IgD-negative memory B cell (primary cell): Measurements from ENCODE around the gene PDIA6. TPM values are rescaled to one million over a fixed set of nuclear protein-coding genes. Genes with fewer than 3 reads are reported as not detected.
A peak's percentile ranks its signal among the peaks of the same experiment; 100 is the strongest.
"Not testable (repeated sequence)": the region's sequence is repeated elsewhere in the genome, so short reads cannot be mapped to it uniquely, and the experiment has no call there.

Experiments
- H3K27ac Mint-ChIP-seq, 3 donors: one replicate each; pipeline ENCODE4 v1.8.0; 2020 to 2022; ENCODE audit warnings: mild to moderate bottlenecking in 3 of 3, mixed read lengths in 3 of 3, moderate library complexity in 1 of 3
- H3K27me3 Mint-ChIP-seq: one replicate; pipeline ENCODE4 v1.8.0; 2021; ENCODE audit warnings: mixed read lengths
- H3K36me3 Mint-ChIP-seq: one replicate; pipeline ENCODE4 v1.8.0; 2020; ENCODE audit warnings: mild to moderate bottlenecking, mixed read lengths
- H3K4me1 Mint-ChIP-seq, 3 donors: one replicate each; pipeline ENCODE4 v1.8.0; 2020 to 2022; ENCODE audit warnings: mixed read lengths in 3 of 3, mild to moderate bottlenecking in 1 of 3
- H3K4me3 Mint-ChIP-seq, 4 donors: one replicate each; pipeline ENCODE4 v1.8.0; 2020 to 2022; ENCODE audit warnings: mild to moderate bottlenecking in 4 of 4, mixed read lengths in 4 of 4, moderate library complexity in 3 of 4
- H3K9me3 Mint-ChIP-seq, 3 donors: one replicate each; pipeline ENCODE4 v1.8.0; 2020 to 2021; ENCODE audit warnings: mixed read lengths in 3 of 3, mild to moderate bottlenecking in 1 of 3
- polyA plus RNA-seq: library from polyadenylated mRNA; unstranded; fragments of 300-500 nt; fragmentation: Illumina TruSeq; gene quantifications from one replicate; pipeline ENCODE4 v1.2.3, GENCODE V29; 2021

PDIA6 gene
- polyA plus RNA-seq, 1 donor from 2014 or later = 135 TPM

DNA sequence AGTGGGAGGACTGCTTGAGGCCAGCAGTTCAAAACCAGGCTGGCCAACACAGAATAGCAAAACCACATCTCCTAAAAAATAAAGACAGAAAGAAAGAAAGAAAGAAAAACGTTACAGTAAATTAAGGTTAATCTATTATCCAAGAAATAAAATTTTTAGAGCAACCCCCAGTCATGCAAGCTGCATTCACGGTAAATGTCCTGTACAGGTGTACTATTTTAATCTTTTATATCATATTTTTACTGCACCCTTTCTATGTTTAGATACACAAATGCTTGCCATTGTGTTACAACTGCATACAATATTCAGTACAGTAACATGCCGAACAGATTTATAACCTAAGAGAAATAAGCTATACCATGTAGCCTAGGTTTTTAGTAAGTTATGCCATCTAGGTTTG, 6.0 kb downstream of the PDIA6 start:
- peaks cover 3% of the 10 kb centered on the region for H3K36me3 Mint-ChIP-seq
- no peaks in the 10 kb centered on the region for H3K9me3 Mint-ChIP-seq
- H3K4me3 Mint-ChIP-seq = peak overlapping the region in 1 of 4 donors; percentile 69
- no peak overlapping the region for H3K27ac Mint-ChIP-seq
- no peaks in the 10 kb centered on the region for H3K27me3 Mint-ChIP-seq
- H3K4me1 Mint-ChIP-seq = peaks cover 39 to 52% (median 50%) of the 10 kb centered on the region in 3 donors

DNA sequence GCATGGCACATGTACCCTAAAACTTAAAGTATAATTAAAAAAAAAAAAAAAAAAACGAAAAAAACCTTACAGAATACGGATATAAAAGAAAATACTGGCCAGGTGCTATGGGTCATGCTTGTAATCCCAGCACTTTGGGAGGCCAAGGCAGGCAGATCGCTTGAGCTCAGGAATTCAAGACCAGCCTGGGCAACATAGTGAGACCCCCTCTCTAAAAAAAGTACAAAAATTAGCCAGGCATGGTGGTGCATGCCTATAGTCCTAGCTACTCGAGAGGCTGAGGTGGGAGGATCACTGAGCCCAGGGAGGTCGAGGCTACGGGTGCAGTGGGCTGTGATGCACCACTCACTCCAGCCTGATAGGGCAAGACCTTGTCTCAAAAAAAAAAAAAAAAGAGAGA, 6.6 kb downstream of the PDIA6 start:
- not testable (repeated sequence) for H3K27me3 Mint-ChIP-seq, H3K36me3 Mint-ChIP-seq, H3K9me3 Mint-ChIP-seq, H3K27ac Mint-ChIP-seq
- H3K4me1 Mint-ChIP-seq = peaks cover 37 to 50% (median 46%) of the 10 kb centered on the region in 3 donors
- peak overlapping the region in 1 of 4 donors; percentile 47 for H3K4me3 Mint-ChIP-seq

DNA sequence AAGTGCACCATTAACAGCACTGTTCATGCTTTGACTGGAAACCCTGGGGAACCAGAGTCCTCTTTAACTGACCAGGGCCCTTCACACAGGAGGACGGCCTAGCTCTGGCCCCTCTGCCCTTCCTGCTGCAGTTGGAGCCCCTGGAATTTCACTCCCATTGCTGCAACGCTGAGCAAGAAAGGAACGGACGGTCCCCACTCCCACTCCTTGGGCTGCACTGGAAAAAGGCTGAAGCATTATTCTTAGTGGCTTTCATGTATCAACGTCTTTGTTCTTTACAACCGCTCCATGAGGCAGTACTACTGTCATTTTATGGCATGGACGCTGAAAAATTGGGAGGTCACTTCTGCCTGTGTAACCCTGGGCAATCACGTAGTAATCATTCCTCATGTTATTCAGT, 9.9 kb downstream of the PDIA6 start:
- Mint-ChIP-seq H3K27ac (no peak overlapping the region), H3K4me3 (no peak overlapping the region), H3K27me3 (no peaks in the 10 kb centered on the region), H3K4me1 (peaks cover 19 to 25% (median 20%) of the 10 kb centered on the region in 3 donors), H3K9me3 (no peaks in the 10 kb centered on the region), H3K36me3 (peaks cover 3% of the 10 kb centered on the region)

DNA sequence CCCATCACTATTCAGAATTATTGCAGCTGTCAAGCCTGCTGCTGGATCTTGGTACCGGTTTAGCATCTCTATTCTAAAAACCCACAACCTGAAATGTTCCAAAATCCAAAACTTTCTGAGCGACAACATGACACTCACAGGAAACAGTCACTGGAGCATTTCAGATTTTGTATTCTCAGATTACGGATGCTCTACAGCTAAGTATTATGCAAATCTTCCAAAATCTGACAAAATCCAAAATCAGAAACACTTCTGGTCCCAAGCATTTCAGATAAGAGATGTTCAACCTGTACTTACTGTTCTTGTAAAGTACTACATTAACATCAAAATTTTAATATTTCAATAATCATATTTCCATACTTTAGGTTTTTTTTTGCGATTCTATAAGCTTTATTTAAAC, 12.4 kb downstream of the PDIA6 start:
- Mint-ChIP-seq H3K4me1 (peaks cover 10 to 12% (median 11%) of the 10 kb centered on the region in 3 donors), H3K9me3 (no peaks in the 10 kb centered on the region), H3K4me3 (no peak overlapping the region), H3K36me3 (no peaks in the 10 kb centered on the region), H3K27me3 (no peaks in the 10 kb centered on the region), H3K27ac (no peak overlapping the region)

DNA sequence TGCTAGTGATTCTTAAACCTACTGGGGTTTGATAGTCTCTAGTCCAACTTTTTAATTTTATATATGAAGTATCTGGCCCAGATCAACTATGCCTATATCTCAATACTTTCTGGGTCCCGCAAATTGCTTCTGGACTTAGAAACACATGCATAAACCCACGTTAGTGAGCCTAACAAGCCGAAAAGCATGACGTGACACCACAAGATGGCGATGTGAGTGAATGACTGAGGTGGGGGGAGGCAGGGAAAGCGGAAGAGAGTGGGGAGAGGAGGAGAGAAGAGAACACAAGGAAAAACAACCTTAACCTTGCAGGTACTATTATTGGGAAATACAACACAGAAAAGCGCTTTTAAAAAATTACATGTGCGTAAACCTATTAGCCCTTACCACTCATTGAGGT, 13.8 kb downstream of the PDIA6 start:
- no peaks in the 10 kb centered on the region for H3K9me3 Mint-ChIP-seq
- peaks cover 10 to 12% (median 11%) of the 10 kb centered on the region in 3 donors for H3K4me1 Mint-ChIP-seq
- H3K36me3 Mint-ChIP-seq = peaks cover 4% of the 10 kb centered on the region
- H3K4me3 Mint-ChIP-seq = no peak overlapping the region
- H3K27ac Mint-ChIP-seq = no peak overlapping the region
- H3K27me3 Mint-ChIP-seq = no peaks in the 10 kb centered on the region

DNA sequence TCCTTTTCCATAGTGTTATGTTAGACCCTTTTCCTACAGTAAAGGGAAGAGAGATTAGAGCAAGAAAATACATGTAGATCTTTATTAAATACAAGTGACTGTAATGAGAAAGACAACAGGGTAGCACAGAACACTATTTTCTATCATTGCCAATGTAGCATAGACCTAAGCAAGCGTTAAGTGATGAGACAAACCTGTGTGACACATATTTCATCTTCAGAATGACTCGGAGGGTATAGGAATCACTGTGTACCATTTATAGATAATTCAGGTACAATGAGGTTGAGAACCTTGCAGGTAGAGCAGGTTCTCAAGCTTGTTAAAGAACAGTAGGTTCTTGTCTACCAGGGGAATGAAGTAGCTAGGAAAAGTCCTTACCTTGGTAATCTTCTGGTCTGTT, 15.9 kb downstream of the PDIA6 start:
- peaks cover 4% of the 10 kb centered on the region for H3K36me3 Mint-ChIP-seq
- H3K27ac Mint-ChIP-seq = no peak overlapping the region

DNA sequence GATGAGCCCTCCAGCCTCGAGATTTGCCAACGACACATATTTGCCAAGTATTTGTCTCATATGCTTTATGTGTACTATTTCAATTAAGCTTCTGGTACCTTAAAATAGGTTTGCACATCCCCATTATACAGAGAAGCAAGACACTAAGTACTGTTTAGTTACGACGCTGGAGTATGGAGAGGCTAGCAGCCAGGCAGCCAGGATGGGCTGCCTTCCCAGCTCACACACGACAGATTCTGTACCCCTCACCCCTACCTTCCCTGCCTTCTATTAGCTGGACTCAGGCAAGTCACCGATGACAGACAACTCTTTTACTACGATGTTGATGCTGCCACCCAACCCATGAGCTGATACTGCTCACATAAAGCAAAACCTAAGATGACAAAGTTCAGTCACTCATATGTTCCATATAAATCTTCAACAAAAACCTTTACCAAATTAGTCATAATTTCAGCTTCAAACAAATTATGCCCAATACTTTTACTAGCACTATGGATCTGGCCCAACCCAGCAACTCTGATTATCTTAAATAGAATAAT, 17.0 kb downstream of the PDIA6 start:
- no peaks in the 10 kb centered on the region for H3K27me3 Mint-ChIP-seq
- H3K9me3 Mint-ChIP-seq = no peaks in the 10 kb centered on the region
- no peak overlapping the region for H3K27ac Mint-ChIP-seq
- H3K36me3 Mint-ChIP-seq = peaks cover 7% of the 10 kb centered on the region
- peaks cover 0 to 7% (median 0%) of the 10 kb centered on the region in 3 donors for H3K4me1 Mint-ChIP-seq
- no peak overlapping the region for H3K4me3 Mint-ChIP-seq

More for the DNA sequence above, 15.9 kb downstream of the PDIA6 start:
- H3K27me3 Mint-ChIP-seq = no peaks in the 10 kb centered on the region
- H3K9me3 Mint-ChIP-seq = no peaks in the 10 kb centered on the region
- no peak overlapping the region for H3K4me3 Mint-ChIP-seq
- peaks cover 0 to 4% (median 2%) of the 10 kb centered on the region in 3 donors for H3K4me1 Mint-ChIP-seq

DNA sequence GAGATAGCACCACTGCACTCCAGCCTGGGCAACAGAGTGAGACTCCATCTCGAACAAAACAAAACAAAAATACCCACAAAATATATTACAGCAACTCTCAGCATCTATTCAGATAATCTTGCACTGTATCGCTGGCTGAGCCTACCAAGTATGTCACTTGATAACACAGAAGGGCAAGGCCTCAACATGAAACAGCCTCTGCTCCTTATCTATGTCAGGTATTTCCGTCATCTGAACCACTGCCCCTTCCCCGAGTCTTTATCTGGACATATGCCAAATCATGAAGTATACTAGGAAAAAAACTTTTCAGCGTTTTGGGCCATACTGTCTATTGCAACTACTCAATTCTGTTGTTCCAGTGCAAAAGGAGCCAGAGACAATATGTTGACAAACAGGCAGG, 17.7 kb downstream of the PDIA6 start:
- H3K9me3 Mint-ChIP-seq = no peaks in the 10 kb centered on the region
- H3K4me1 Mint-ChIP-seq = peaks cover 0 to 9% (median 0%) of the 10 kb centered on the region in 3 donors
- H3K4me3 Mint-ChIP-seq = no peak overlapping the region
- no peak overlapping the region for H3K27ac Mint-ChIP-seq
- H3K27me3 Mint-ChIP-seq = no peaks in the 10 kb centered on the region
- H3K36me3 Mint-ChIP-seq = peaks cover 8% of the 10 kb centered on the region

DNA sequence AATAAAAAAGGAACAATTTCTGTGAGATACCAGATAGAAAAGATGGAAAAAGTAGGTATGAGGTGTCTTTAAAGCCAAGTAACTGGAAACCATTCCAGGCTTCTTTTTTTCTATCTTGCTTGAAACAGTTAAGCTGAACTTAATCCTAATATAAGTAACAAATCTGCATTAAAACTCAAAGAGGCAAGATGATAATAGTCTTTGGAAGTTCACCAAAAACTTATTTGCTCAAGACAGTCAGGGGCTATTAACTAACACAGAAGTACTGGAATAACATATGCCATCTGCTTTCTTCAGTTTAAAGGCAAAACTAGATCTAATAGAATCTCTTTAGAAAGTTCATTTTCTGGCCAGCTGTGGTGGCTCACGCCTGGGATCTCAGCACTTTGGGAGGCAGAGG, 18.8 kb downstream of the PDIA6 start:
- Mint-ChIP-seq H3K4me3 (no peak overlapping the region), H3K27ac (no peak overlapping the region)

DNA sequence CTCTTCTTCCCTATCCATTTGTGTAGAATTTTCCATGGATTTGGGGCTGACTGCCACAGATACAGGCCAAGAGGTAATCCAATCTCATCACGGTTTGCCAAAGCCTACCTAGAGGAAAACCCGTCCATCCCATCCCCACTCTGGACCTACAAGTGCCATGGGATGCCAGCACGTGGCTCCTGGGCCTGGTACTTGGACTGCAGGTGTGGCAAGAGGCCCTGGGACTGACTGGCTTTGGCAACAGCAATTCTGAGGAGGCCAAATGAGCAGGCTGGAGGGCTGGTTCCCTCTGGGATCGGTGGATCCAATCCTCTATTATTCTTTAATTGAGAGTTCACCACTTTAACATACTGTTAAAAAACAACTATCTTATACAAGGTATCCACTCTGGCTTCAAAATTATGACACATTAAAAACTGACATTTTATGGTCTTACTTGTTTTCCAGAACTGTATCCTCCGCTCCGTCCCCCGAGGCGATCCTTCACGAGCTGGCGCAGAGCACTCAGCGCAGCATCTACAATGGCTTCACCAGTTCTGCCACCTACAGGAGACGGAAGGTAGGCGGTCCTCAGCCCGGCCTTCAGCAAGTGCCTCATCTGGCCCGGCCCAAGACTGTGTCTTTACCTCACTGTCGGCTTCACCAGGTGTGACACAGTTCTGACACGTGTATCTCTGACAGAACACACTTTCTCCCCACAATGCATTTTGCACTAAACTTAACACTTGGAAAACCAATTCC, 19.8 kb downstream of the PDIA6 start:
- Mint-ChIP-seq H3K27me3 (no peaks in the 10 kb centered on the region), H3K9me3 (no peaks in the 10 kb centered on the region), H3K4me1 (peaks cover 0 to 9% (median 0%) of the 10 kb centered on the region in 3 donors), H3K36me3 (peaks cover 10% of the 10 kb centered on the region), H3K4me3 (no peak overlapping the region), H3K27ac (peak overlapping the region in 2 of 3 donors; percentile 31 to 68)

More for the DNA sequence above, 18.8 kb downstream of the PDIA6 start:
- H3K36me3 Mint-ChIP-seq = peaks cover 8% of the 10 kb centered on the region
- H3K9me3 Mint-ChIP-seq = no peaks in the 10 kb centered on the region
- H3K27me3 Mint-ChIP-seq = no peaks in the 10 kb centered on the region
- H3K4me1 Mint-ChIP-seq = peaks cover 0 to 9% (median 0%) of the 10 kb centered on the region in 3 donors

DNA sequence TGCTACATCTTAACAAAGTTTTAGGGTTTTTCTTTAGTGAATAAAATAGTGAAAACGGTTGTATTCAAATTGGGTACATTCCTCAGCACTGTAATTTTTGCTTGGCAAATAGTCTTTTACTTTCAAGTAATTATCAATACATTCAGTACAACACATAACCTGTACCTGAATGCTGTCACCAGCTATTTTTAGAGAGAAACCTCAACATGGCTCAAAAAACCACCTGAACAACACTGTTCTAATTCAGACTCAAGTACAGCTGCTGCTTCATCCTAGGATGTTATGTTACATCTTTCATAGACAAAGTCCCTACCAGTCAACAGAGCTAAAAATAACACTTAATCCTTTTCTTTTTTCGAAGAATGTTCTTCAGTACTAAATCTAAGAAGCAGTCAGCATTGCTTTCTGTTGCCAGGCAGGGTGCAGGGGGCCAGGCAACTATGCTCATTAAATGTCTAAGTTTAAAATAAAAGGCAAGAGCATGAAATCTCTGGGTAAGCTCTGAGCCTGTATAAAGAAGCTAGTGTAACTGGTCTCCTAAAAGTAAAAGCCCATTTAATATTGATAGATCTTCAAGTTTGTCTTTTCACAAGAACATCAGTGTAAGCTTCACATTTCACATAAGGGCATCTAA, 20.5 kb downstream of the PDIA6 start:
- no peak overlapping the region for H3K4me3 Mint-ChIP-seq
- no peaks in the 10 kb centered on the region for H3K27me3 Mint-ChIP-seq
- peaks cover 10% of the 10 kb centered on the region for H3K36me3 Mint-ChIP-seq
- H3K9me3 Mint-ChIP-seq = no peaks in the 10 kb centered on the region
- H3K27ac Mint-ChIP-seq = peak overlapping the region in 2 of 3 donors; percentile 31 to 68
- peaks cover 0 to 9% (median 0%) of the 10 kb centered on the region in 3 donors for H3K4me1 Mint-ChIP-seq

DNA sequence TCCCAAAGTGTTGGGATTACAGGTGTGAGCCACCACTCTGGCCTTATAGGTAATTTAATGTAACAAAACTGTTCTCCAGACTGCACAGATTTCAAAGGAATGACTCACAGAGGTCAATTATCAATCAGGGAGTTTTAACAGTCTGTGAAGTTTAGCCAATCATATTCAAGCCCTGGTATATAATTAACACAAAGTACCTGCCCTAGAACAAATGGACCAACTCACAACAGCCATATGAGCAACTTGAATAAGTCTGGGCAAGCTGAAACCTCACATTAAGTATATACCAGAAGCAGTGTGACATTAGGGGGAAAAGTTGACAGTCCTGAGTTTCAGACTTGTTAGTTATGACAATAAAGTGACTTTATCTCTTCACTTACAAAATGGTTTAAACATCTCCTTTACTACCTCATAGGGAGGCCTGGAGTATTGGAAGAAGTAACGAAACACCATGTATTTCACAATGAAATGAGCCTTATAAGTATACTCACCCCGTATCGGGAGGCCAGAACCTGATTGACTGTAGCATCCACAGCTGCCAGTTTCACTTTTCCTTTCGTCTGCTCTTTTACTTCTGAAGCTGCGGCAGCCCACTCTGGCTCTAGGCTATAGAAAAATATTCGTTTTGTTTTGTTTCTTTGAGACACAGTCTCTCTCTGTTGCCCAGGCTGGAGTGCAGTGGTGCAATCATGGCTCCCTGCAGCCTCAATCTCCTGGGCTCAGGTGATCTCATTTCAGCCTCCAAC, 22.2 kb downstream of the PDIA6 start:
- H3K4me3 Mint-ChIP-seq = peak overlapping the region in 2 of 4 donors; percentile 81 to 86
- H3K9me3 Mint-ChIP-seq = no peaks in the 10 kb centered on the region
- H3K27ac Mint-ChIP-seq = peak overlapping the region in 1 of 3 donors; percentile 71
- H3K4me1 Mint-ChIP-seq = peaks cover 0 to 9% (median 0%) of the 10 kb centered on the region in 3 donors
- H3K36me3 Mint-ChIP-seq = peaks cover 10% of the 10 kb centered on the region
- H3K27me3 Mint-ChIP-seq = no peaks in the 10 kb centered on the region

DNA sequence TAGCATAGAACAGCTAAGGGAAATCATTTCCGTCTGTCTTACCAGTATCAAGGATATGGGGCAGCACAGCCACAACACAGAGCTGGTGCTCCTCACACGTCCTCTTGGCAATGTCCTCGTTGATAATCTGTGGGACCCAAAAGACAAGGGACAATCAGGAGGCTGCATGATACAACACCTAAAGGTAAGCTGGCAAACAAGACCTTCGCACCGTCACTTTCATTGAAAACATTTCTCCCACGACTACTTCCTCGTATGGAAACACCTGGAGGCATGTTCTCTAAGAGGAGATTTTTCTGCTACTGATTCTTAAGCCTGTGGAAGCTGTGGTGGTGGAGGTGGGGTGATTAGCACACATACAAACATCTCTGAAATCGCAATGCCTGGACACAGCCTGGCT, 23.7 kb downstream of the PDIA6 start:
- Mint-ChIP-seq H3K4me1 (peaks cover 0 to 9% (median 0%) of the 10 kb centered on the region in 3 donors), H3K9me3 (no peaks in the 10 kb centered on the region), H3K4me3 (no peak overlapping the region), H3K27me3 (no peaks in the 10 kb centered on the region), H3K27ac (peak overlapping the region in 1 of 3 donors; percentile 59), H3K36me3 (peaks cover 10% of the 10 kb centered on the region)

DNA sequence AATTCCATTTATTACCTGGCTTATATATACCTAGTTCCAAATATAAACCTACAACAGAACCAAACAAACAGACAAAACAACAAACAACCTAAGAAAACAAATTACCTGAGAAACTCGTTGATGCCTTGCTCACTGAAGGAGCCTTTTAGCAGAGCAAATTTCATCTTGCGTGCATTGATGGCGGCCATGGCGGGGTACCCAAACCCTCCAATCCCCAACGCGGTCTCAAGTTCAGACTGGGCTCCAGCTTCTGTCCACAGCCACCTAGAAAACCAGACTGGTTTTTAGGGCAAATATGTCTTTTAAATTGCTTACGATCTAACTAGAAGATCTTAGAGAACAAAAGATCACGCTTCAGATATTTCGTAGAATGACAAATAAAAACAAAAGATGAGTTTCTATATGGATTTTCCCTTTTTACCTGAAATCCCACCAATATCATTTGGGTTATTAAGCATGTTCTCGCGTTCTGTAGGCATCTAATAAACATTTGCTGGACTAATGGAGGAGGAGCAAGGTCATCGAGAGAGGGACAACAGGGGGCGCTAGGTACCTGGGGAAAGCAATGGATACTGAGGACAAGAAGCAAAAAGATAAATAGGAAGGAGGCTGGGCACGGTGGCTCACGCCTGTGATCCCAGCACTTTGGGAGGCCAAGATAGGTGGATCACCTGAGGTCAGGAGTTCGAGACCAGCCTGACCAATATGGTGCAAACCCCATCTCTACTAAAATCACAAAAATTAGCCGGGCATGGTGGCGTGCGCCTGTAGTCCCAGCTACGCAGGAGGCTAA, 25.2 kb downstream of the PDIA6 start:
- no peaks in the 10 kb centered on the region for H3K27me3 Mint-ChIP-seq
- peaks cover 0 to 9% (median 0%) of the 10 kb centered on the region in 3 donors for H3K4me1 Mint-ChIP-seq
- H3K9me3 Mint-ChIP-seq = no peaks in the 10 kb centered on the region
- H3K4me3 Mint-ChIP-seq = no peak overlapping the region
- peaks cover 13% of the 10 kb centered on the region for H3K36me3 Mint-ChIP-seq
- H3K27ac Mint-ChIP-seq = peak overlapping the region in 2 of 3 donors; percentile 37 to 50
